ENCODE data around the gene ABL1. TPM values are rescaled to one million over a fixed set of nuclear protein-coding genes. Genes with fewer than 3 reads are reported as not detected.
A peak's percentile ranks its signal among the peaks of the same experiment; 100 is the strongest.

Gene ABL1
- total RNA-seq, 1 experiment from 2014 or later = 83.6 TPM

DNA sequence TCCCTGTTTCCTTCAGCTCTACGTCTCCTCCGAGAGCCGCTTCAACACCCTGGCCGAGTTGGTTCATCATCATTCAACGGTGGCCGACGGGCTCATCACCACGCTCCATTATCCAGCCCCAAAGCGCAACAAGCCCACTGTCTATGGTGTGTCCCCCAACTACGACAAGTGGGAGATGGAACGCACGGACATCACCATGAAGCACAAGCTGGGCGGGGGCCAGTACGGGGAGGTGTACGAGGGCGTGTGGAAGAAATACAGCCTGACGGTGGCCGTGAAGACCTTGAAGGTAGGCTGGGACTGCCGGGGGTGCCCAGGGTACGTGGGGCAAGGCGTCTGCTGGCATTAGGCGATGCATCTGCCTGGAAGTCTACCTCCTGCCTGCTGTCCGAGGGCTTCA, 27.7 kb downstream of the ABL1 start:
- H3T11ph ChIP-seq (ENCODE audit: low read length) = no peak overlapping the region
- Mint-ChIP-seq H3K27ac (peak overlapping the region in 2 of 3 experiments; percentile 66 to 88; a peak in 4 of 7 replicates), H3K4me1 (peaks cover 10 to 20% of the 10 kb centered on the region in 2 experiments; a peak in 3 of 4 replicates), H3K4me3 (no peak overlapping the region), H3K36me3 (ENCODE audit: insufficient read depth in 1 of 3, low read depth in 3 of 3) (peaks cover 11 to 38% (median 32%) of the 10 kb centered on the region in 3 experiments; a peak in 6 of 7 replicates), H3K9me3 (no peaks in the 10 kb centered on the region), H3K27me3 (ENCODE audit: low read depth) (no peaks in the 10 kb centered on the region)
- H3K18ac ChIP-seq (ENCODE audit: insufficient read length, low read depth, low read length) = no peak overlapping the region
- H2AK5ac ChIP-seq (ENCODE audit: insufficient read length, low read length) = no peak overlapping the region
- H3K23me2 ChIP-seq (ENCODE audit: insufficient read length, low read depth, low read length, poor library complexity, severe bottlenecking) = no peaks in the 10 kb centered on the region
- peaks cover 2% of the 10 kb centered on the region for H3K79me2 ChIP-seq (ENCODE audit: insufficient read depth, low read length)
- H3K23ac ChIP-seq (ENCODE audit: insufficient read length, low read depth, low read length) = no peak overlapping the region
- no peak overlapping the region for H4K5ac ChIP-seq (ENCODE audit: insufficient read length, low read depth, low read length)
- no CpG with 5 or more reads among the region's 23 CpGs for WGBS (ENCODE audit: extremely low coverage, insufficient read length, low lambda C conversion rate)
- DNase-seq = no peak
- H2BK12ac ChIP-seq (ENCODE audit: insufficient read length, low read depth, low read length) = no peak overlapping the region
- TF ChIP-seq CTCF (conservative IDR thresholded peaks at IDR 0.05) = no peak
- no peaks in the 10 kb centered on the region for H3K79me1 ChIP-seq (ENCODE audit: insufficient read depth, low read depth, low read length, poor library complexity, severe bottlenecking)
- H3K9me3 ChIP-seq (ENCODE audit: control insufficient read depth, low read depth, low read length) = no peaks in the 10 kb centered on the region
- no peaks in the 10 kb centered on the region for H3K27me3 ChIP-seq (ENCODE audit: insufficient read depth, low read length)
- no peak overlapping the region for H4K91ac ChIP-seq (ENCODE audit: insufficient read length, low read depth, low read length)
- no peak overlapping the region for H2BK5ac ChIP-seq (ENCODE audit: insufficient read length, low read length)
- H2AFZ ChIP-seq (ENCODE audit: low read length) = no peak overlapping the region
- H3K4me2 ChIP-seq (ENCODE audit: insufficient read depth, insufficient read length, low read length) = no peak overlapping the region
- H3K9ac ChIP-seq (ENCODE audit: extremely low read depth, insufficient read length, low read length) = no peak overlapping the region
- no peak overlapping the region for H2BK15ac ChIP-seq (ENCODE audit: low read depth, low read length)
- H3K56ac ChIP-seq (ENCODE audit: insufficient read length, low read depth, low read length) = no peak overlapping the region
- H3K4me1 ChIP-seq (ENCODE audit: insufficient read depth, low read length) = 0 out of 2 replicates have a peak, but pooled peaks cover 2% of the 10 kb centered on the region
- no peak overlapping the region for H2BK20ac ChIP-seq (ENCODE audit: low read depth, low read length, poor library complexity, severe bottlenecking)
- no peak overlapping the region for H4K8ac ChIP-seq (replicated peaks; ENCODE audit: insufficient read length, low read depth, low read length)
- no peaks in the 10 kb centered on the region for H4K20me1 ChIP-seq (ENCODE audit: control insufficient read depth, insufficient read depth, insufficient read length)
- no peak overlapping the region for H2BK120ac ChIP-seq (ENCODE audit: low read depth, low read length, poor library complexity, severe bottlenecking)
- H3K4ac ChIP-seq (ENCODE audit: low read depth, low read length) = no peak overlapping the region
- no peak overlapping the region for H3K14ac ChIP-seq (ENCODE audit: insufficient read depth, low read length)
- no peak overlapping the region for H3K27ac ChIP-seq (ENCODE audit: insufficient read length, low read depth, low read length)
